ENCODE data around the gene ADGRG3. TPM values are rescaled to one million over a fixed set of nuclear protein-coding genes. Genes with fewer than 3 reads are reported as not detected.

Gene ADGRG3
- total and polyA plus RNA-seq, 9 of the 15 experiments (the other 6 are each of a cell fraction or from before 2014, with no cell fraction given): 0.09 to 0.52 (median 0.14) TPM; not detected in 3

DNA sequence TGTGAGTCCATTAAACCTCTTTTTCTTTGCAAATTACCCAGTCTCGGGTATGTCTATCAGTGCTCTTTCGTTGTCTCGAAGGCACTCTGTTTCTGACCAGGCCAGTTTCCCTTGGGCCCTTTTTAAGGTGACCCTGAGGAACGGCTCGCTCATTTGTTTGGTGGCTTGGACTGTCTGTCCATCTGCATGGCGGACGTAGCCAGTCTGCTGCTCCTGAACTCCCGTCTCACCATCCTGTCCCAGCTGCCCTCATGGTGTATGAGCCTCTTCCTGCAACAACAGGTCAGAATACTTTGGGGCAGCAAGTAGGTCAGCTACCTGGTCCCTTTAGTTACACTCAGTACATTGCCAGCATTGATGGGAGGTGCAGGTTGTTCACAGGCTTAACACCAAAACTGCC lies 45.5 kb downstream of the ADGRG3 start:
- no peaks in the 10 kb centered on the region for H3K36me3 ChIP-seq (ENCODE audit: control insufficient read depth, insufficient read depth, low read length)
- ChIA-PET POLR2A (no interaction called here), CTCF (ENCODE audit: low intra/inter-chr PET ratio) (no interaction called here)
- no peaks in the 10 kb centered on the region for H3K9me1 ChIP-seq (ENCODE audit: control insufficient read depth, insufficient read depth, low read length)
- DNase-seq (ENCODE audit: extremely low read depth in 1 of 4, low spot score in 3 of 4) (no peak), ATAC-seq (no peak), FAIRE-seq (no peak)
- H3K79me2 ChIP-seq (ENCODE audit: control insufficient read depth, insufficient read depth, low read length): no peaks in the 10 kb centered on the region
- H4K20me1 ChIP-seq (replicated peaks; ENCODE audit: control insufficient read depth, insufficient read depth, low read length): no peaks in the 10 kb centered on the region
- TF ChIP-seq NR1H2 (CRISPR knock-in tag; IDR thresholded peaks at IDR 0.05): no peak
- no peak for TF ChIP-seq SUPT5H (IDR thresholded peaks at IDR 0.05)
- TF ChIP-seq ARHGAP35 (IDR thresholded peaks at IDR 0.05; ENCODE audit: partially characterized antibody): no peak
- no peak for TF ChIP-seq PPARD (CRISPR knock-in tag; IDR thresholded peaks at IDR 0.05)
- TF ChIP-seq, protein P1, sequence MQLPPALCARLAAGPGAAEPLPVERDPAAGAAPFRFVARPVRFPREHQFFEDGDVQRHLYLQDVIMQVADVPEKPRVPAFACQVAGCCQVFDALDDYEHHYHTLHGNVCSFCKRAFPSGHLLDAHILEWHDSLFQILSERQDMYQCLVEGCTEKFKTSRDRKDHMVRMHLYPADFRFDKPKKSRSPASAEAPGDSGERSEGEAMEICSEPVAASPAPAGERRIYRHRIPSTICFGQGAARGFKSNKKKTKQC (CRISPR knock-in tag; IDR thresholded peaks at IDR 0.05): no peak
- TF ChIP-seq, protein P2, sequence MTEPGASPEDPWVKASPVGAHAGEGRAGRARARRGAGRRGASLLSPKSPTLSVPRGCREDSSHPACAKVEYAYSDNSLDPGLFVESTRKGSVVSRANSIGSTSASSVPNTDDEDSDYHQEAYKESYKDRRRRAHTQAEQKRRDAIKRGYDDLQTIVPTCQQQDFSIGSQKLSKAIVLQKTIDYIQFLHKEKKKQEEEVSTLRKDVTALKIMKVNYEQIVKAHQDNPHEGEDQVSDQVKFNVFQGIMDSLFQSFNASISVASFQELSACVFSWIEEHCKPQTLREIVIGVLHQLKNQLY (CRISPR knock-in tag; conservative IDR thresholded peaks at IDR 0.05): no peak
- no peak overlapping the region for H3K27ac ChIP-seq (ENCODE audit: extremely low read depth, low read depth, low read length)
- no peak overlapping the region for H3K9ac ChIP-seq (ENCODE audit: insufficient read depth in 1 of 2, low read depth in 2 of 2, low read length in 2 of 2)
- H3K4me3 ChIP-seq: no peak overlapping the region
- 29% methylated on average over 8 of the region's 8 CpGs for WGBS (ENCODE audit: insufficient coverage, low coverage, missing lambda C conversion rate)
- intact Hi-C loops (cut with micrococcal nuclease) (no loop called here), in situ Hi-C loops (cut with MboI) (no loop called here)
- BruUV-seq (replicated peaks): no TSS peak
- no peak overlapping the region for H3K4me2 ChIP-seq (ENCODE audit: insufficient read depth, low read length)
- no peak overlapping the region for H2AFZ ChIP-seq (ENCODE audit: low read depth, low read length)
- H3K9me3 ChIP-seq (replicated peaks; ENCODE audit: control insufficient read depth, insufficient read depth, low read depth, low read length): no peaks in the 10 kb centered on the region
- H3K4me1 ChIP-seq (replicated peaks in 1 of 2; ENCODE audit: control insufficient read depth in 2 of 2, insufficient read depth in 2 of 2, low read length in 2 of 2): peaks cover 6 to 16% of the 10 kb centered on the region in 2 experiments; a peak in 4 of 5 replicates
- H3K27me3 ChIP-seq (ENCODE audit: control insufficient read depth in 2 of 2, insufficient read depth in 2 of 2, low read length in 2 of 2): peaks cover 7 to 34% of the 10 kb centered on the region in 2 experiments; a peak in 4 of 5 replicates
